Stimulated activated CD4-positive, alpha-beta T cell treated with anti-CD3 and anti-CD28 coated beads, TNF-alpha, amount 100 ng/mL, for 48 hours (primary cell): Measurements from ENCODE around the gene ESAM.
"Not testable (repeated sequence)": the region's sequence is repeated elsewhere in the genome, so short reads cannot be mapped to it uniquely, and the experiment has no call there.

Experiments
- DNase-seq, 3 donors: peaks; one replicate each; pipeline ENCODE4 v3.0.0-alpha.2; 2020; ENCODE audit warnings: low read depth in 3 of 3

Gene ESAM

DNA sequence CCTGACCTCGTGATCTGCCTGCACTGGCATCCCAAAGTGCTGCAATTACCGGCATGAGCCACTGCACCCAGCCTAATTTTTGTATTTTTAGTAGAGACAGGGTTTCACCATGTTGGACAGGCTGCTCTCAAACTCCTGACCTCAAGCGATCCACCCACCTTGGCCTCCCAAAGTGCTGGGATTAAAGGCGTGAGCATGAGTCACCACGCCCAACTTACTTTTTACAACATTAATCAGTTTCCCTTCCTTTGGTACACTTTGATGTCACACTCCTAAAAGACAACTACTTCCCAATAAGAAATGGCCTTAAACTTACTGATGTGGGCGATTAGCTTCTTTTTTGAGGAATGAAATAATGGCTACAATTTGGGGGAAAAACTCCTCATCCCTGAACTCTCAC, 8.9 kb upstream of the ESAM start:
- not testable (repeated sequence) for DNase-seq

DNA sequence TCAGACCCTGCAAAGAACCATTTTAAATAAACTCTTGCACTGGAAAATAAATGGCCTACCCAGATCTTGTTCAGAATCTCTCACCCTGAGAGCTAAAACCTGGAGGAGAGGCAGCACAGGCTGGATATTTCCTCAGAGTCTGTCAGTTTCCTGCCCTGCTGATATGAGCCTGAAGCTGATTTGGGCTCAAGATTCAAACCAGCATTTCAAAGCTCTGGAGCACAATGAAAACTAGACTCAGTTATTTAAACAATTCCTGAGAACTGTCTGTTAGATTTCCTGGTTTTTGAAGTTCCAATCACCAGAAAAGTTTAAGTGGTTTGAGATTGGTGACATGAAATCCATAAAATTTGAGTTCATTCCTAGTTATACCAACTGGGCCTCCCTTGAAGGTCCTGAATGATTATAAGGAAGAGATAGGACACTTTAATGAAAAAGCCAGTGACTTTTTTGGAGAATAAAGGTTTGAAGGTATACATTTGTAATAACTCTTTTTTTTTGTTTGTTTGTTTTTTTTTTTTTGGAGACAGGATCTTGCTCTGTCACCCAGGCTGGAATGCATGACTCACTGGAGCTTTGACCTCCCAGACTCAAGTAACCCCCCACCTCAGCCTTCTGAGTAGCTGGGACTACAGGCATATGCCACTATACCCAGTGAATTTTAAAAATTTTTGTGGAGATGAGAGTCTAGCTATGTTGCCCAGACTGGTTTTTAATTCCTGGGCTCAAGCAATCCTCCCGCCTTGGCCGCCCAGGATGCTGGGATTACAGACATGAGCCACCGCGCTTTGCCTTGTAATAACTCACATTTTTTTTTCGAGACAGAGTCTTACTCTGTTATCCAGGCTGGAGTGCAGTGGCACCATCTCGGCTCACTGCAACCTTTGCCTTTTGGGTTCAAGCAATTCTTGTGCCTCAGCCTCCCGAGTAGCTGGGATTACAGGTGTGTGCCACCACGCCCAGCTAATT, 8.0 kb upstream of the ESAM start:
- DNase-seq, result no peak

DNA sequence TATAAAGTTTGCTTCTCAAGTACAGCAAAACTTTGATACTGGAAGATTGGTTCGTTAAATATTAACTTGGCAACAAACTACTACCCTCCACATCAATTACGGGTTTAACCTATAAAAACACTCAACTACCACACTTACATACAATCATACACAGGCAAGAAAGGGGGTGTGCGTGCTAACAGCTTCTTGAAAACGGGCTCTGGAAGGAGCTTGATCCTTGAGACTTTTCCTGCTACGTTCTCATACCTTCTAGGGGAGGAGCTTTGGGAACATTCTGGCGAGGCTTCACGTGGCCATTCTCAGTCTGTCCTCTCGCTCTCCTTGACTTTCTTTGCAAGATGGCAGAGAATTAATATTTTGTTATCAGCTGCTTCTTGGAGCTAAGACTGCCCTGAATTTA, 6.8 kb upstream of the ESAM start:
- DNase-seq, result no peak

DNA sequence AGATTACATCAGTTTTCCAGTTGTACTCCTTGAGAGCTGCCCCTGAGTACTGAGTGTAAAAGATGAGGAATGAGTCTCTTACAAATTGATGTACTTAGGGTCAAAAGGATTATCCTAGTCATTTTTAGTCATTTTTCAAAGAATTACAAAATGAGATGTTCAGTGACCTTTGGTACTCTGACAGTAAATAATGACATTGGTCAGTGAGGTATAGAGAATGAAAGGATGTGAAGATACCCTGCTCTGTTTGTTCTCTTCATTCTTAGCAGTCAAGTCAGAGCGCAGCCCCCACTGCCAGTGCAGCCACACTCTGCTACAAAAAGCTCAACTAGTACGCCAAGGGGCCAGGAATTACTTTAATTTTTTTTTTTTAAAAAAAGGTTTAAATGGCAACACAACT, 4.1 kb upstream of the ESAM start:
- no peak for DNase-seq

DNA sequence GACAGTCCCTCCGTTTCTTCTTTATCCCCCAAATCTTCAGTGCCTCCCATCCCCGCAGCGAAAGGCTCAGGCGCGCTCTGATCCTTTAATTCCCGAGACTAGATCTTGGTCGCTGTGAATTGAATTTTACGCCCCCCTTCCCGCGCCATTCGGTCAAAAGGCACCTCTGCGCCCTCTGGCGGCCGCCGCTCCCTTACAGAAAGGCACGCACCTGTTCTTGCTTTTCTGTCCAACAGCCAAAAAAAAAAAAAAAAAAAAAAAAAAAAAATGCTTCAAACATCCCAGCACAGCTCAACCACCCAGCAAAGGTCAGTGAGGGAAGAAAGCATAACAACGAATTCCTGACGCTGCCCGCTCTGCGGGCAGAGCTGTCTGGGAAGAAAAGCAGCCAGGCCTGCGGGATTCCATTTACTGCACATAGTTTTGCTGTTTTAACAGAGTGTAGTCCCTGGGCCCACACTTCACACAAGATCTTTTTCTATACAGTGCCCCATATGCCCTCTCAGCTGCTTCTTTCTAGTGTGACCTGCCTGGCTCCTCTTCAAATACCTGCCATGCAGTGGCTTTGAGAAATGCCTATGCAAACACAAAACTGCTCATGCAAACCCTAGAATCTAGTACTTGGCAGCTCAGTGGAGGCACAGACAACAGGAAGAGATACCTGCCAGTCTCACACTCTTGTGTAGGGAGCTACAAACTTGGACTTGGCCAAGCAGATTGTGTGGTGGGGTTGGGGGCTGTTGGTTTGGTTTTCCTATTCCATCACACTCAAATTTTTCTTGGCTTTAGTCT, 1.3 kb upstream of the ESAM start:
- peak; percentile 65 to 80 (median 67) for DNase-seq

DNA sequence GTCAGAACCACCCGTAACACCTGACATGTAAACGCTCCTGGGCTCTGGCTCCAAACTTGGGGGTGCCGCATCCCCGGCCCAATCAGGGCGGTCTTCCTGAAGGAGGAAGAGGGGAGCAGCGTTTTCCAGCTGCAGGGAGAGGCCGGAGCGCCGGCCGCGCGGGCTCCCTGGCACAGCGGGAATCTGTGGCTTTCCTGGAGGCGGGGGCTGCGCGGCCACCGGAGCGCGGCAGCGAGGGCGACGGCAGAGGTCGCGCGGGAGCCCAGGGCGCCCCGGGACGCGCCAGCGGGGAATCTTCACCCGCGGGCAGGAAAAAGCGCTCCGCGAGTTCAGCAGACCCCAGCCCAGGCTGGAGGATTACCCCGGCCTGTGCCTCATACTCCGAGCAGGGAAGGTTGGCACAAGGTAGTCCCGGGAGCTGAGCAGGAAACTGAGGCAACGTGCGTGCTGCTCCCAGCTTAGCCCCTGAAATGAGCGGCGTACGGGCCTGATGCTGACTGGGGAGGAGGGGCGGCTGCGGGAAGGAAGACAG, 600 bp upstream of the ESAM start:
- no peak for DNase-seq

DNA sequence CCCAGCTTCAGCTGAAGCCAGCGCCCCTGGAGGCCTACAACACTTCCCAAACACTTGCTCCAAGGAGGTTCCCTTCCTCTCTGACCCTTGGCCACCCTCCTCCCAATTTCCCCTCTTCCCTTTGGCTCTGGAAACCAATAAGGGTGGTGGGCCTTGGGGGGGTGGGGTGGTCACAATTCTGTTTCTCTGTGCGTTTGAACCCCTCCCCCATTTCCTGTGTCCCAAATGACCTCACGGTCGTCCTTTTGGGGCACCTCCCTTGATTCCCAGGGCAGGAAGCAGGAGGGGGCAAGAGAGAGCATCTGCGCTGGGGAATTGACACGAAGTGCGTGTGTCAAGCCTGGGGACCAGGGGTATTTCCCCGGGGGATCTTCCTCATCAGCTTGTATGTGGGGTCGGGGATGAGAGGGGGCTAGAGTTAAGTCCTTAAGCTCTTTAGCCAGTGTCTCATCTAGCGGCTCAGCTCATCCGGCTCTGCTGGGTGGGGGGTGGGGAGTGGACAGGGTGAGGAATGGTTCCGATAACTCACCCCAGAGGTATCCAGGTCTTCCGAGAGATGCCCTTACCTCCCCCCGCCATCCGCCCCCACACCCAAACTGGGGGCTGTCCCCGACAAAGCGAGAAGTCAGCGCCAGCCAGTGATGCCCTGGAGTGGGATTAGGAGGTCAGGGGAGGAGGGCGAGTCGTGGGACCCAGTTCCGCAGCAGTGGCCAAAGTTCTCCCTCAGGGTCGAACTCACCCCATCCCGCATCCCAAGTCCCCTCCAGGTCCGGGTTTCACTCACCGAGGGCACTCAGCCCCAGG, 587 bp downstream of the ESAM start:
- no peak for DNase-seq

DNA sequence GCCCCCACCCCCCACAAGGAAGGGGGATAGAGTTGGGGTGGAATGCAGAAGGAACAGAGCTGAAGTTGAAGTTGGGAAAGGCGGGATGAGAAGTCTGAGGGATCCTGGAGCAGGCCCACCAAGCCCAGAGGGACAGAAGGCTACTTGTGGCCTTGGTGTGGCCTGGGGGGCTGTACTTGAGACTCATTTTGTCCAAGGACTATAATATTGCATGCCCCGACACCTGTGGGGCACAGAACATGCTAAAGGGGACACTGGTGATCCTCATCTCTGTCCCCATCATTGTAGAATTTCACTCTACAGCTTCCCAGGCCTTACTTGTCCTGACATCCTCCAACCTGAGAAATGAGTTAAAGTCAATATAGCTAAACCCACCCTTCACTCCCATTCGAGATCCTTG, 1.3 kb downstream of the ESAM start:
- DNase-seq, result no peak

DNA sequence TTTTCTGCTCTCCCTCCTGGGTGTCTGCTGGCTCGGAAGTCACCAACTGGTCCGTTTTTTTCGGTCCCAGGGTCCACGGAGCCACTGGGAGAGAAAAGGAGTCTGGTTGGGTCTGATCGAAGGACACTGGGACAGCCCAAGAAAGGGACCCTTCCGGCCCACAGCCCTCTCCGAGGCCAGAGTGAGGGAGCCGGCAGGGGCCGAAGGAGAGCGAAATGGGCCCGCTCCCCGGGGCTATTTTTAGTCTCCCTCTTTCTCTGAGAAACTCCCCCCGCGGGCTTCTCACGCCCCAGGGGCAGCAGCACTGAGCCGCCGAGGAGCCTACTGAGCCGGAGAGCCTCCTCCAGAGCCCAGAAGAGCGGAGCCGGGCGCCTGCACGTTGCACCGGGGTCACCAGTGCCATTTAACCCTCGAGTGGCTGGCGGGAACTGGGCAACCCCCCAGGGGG, 1.9 kb downstream of the ESAM start:
- DNase-seq, result no peak

DNA sequence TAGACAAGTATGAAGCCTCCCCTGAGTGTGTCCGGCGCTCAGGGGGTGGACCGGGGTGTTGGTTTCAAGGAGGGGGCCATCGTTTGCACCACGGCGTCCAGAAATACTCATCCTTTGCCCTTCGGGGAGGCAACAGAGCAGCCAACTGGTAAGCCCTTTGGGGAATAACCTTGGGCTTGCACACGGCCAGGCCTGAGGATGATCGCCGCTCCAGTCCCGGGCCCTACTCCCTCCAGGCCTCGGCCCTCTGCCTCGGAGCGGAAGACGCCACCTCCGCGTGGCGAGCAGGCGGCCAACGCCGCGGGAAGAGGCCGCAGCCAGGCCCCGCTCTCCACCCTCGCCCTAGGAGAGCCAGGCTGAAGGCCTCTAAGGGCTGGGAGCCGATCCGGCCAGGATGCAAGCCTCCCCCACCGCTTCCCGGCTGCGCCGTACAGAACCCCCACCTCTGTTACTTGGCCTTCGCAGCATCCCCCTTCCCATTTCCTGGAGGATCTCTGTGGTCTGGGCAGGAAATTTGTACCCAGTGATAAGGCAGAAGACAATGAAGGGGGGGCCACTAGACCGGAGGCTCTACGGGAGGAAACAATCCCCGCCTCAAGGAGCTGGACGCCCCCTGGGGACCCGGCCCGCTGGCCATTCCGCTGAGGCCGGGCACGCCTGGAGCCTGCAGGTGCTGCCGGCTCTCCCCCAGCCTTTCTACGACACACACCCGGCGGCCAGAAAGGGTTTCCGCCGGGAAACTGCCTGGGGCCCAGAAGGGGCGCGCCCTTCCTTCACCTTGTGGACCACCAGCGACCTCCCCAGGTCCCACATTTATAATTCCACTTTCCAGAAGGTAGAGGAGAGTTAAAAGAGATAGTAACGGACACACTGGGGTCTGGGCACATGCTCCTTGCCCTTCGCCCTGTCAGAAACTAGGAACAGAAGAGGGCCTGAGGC, 2.6 kb downstream of the ESAM start:
- no peak for DNase-seq

DNA sequence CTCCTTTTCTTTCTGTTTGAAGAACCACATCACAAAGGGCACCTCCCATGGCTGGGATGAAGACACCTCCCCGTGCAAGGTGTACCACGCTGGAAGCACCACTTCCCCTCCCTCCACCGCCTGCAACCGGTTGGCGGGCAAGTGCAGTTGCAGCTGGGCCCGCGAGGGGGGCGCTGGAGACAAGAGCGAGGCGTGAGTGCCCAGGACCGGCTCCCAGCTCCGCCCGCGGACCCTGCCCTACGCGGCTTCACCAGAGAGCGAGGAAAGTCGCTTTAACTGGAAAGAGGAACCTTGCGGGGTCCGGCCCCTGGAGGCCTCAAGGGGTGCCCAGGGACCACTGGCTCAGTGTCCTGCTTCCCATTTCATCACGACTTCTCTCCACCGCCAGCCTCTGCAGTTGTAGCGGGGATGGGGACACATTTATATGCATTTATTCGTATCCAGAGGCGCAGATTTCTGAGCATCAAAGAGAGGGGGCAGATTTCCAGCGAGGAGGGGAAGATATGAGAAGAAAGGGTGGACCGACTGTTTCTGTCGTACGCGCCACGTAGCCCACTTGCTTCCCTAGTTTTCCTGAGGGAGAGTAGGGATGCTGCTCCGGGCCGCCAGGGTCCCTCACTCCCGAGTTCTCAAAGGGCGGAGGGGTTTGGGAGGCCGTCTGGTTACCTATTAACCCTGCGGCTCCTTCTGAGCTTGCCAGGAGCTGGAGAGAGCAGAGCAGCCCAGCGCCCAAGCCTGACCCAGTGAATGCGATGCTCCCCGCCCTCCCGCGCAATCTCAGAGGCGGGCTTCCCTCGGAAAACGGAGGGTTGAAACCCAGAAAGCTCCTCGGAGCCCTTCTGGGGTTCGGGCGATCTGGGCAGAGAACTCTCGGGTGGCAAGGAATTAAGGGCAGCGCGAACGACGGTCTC, 3.5 kb downstream of the ESAM start:
- DNase-seq, result peak; percentile 43 to 67 (median 56)

DNA sequence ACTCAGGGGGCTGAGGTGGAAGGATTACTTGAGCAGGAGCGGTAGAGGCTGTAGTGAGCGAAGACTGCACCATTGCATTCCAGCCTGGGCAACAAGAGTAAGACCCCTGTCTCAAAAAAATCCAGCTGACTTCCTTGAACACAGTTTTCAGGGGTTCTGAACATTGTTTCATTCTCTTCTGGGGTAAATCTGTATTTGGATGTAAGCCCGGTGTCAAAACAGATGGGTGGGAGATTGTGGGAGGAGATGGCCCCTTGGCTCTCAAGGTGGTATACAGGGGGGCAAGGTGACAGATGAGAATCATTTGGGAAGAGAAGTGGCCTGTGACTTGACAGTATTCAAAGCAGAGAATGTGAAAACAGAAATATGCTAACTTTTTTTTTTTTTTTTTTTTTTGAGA, 4.8 kb downstream of the ESAM start:
- no peak for DNase-seq

DNA sequence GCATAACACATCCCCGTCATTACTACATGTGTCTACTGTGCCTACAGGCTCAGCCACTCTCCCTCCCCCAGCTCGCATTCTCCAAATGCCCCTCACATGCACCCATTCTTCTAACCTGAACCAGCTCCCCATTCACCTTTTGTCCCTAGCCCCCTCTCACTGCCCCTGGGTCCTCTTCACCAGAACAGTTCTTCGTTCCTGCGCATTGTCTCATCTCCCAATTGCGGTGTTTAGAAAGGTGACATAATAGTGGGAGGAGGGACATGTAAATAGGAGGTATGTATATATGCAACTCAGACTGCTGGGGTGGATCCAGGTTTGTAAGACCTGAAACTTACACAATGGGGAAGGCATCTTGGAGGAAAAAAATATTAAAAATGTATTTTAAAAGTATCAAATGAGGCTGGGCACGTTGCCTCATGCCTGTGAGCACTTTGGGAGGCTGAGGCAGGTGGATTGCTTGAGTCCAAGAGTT, 5.3 kb downstream of the ESAM start:
- DNase-seq, result no peak

DNA sequence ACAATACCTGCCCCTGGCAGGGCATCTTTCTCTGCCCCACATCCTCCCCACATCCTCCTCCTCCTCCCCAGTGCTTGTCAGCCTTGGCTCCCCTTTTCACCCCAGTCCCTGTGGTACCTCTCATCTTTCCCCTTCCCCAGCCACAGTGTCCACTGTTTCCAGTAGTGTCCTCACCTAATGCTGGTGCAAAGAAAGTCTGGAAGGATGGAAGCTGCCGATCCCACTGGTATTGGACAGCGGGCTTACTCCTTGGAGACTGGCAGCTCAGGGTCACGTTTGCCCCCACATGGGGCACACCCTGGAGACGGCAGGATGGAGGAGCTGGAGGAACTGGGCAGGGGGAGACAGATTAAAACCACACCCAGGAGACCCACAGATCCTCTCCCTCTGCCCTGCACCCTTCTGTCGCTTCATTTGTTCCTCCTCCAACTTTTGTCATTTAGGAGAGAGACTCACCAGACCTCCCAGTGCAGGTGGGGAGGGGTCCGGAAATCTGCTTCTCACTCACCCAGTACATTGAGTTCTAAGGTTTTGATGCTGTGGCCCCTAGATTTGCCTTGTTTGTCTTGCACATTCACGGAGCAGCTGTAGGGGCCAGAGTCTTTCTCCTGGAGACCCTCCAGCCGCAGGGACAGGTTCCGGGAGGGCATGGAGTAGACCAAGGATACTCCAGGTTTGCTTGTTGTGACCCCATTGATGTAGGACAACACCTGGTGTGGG, 5.9 kb downstream of the ESAM start:
- no peak for DNase-seq

DNA sequence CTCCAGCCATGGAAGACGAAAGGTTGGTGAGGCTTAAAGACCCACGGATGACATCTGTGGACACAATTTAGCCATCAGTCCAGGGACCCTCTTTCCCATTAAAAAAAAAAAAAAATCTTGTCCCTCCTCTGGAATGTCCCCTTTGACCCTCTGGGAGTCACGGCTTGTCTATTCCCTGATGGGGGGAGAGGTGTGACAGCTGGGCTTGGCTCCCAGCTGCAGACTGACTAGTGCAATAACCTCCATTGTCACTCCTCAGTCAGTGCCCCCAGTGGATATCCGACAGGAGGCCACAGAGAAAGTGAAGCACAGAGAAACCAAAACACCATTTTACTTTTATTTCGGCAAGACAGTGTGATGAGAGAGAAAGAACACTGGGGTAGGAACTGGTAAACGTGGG, 7.4 kb downstream of the ESAM start:
- no peak for DNase-seq

DNA sequence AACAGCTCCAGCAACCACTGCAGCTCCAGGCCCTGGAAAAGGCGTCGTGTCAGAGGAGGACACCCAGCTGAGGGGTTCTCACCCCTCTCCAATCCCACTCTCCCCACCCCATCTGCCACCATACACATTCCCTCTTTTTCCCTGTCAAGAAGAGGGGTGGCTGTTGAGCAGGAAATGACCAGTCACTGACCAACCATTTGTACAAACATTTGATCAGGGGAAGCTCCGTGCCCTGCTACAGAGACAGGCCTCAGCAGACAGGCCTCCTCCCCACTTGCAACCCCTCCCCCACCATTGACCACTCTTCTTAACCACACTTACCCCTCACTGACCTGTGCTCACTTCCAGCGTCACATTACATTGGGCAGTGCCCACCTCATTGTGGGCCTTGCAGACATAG, 7.8 kb downstream of the ESAM start:
- DNase-seq, result no peak

DNA sequence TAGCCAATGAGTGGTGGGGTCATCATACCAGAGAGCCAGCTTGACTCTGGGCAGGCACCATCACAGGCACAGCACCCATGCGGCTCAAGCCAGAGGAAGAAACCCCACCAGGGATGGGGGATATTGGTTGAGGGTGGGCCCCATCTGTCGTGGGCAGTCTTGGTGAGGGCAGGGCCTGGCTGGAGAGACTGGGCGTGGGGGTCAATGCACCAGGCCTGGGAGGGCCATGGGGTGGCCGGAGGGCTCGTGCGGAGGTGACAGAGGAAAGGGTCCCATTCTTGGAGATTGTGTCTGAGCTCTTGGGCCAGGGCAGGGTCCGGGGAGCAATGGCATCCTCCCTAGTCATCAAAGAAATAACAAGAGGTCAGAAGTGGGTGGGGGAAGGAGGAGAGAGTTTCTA, 8.5 kb downstream of the ESAM start:
- no peak for DNase-seq

DNA sequence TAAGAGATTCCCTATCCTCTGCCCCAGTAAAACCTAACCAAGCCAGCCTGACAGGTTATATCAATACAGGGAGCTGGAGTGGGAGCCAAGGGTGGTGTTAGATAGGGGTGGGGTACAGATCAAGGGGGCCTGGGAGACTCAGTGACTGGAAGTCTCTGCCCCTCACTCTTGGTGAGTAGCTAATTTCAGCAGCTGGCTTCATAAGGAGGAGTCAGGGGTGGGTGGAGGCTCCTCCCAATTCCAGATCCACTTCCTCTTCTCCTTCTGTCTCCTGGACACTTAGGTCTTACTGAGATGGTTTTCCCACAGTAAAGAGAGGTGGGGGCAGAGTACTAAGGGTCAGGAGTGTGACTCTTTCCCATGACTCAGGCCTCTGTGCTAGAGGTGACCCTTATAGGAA, 8.9 kb downstream of the ESAM start:
- DNase-seq, result no peak
